Sigmoid colon (tissue), 7 donors: ENCODE data around the gene PLEKHM2. TPM values are rescaled to one million over a fixed set of nuclear protein-coding genes. Genes with fewer than 3 reads are reported as not detected.

ENCODE experiments used
- DNase-seq: peaks from one replicate; pipeline ENCODE4 v3.0.0-alpha.2; 2019
- H3K27ac ChIP-seq, 4 donors: fragments of 200-600 bp; sonication (generic); one replicate each; pipeline ENCODE4 v1.5.1; 2016 to 2019; ENCODE audit warnings: mild to moderate bottlenecking in 1 of 4
- H3K27me3 ChIP-seq, 3 donors: fragments of 200-600 bp; sonication (generic); one replicate each; pipeline ENCODE4 v1.5.1; 2019; ENCODE audit warnings: mild to moderate bottlenecking in 1 of 3
- H3K36me3 ChIP-seq, 4 donors: fragments of 200-600 bp; sonication (generic); one replicate each; pipeline ENCODE4 v1.5.1; 2016 to 2019
- H3K4me1 ChIP-seq, 4 donors: fragments of 200-600 bp; sonication (generic); one replicate each; pipeline ENCODE4 v1.5.1; 2017 to 2019
- H3K4me3 ChIP-seq, 4 donors: fragments of 200-600 bp; sonication (generic); one replicate each; pipeline ENCODE4 v1.5.1; 2017 to 2019; ENCODE audit warnings: mild to moderate bottlenecking in 2 of 4, moderate library complexity in 1 of 4
- H3K9me3 ChIP-seq, 4 donors: fragments of 200-600 bp in 3 of 4; sonication (generic) in 3 of 4; one replicate each; pipeline versions ENCODE4 v1.5.1 to v1.6.1; 2013 to 2019
- EP300 ChIP-seq, 4 donors: sonication (generic); formaldehyde crosslinking; IDR thresholded peaks; one replicate each; pipeline ENCODE4 v1.6.1; 2017; ENCODE audit warnings: antibody characterized with exemption in 4 of 4
- POLR2A ChIP-seq, 2 donors: fragments of 450-650 bp; IDR thresholded peaks; one replicate each; pipeline ENCODE4 v1.6.1; 2016; ENCODE audit warnings: antibody characterized with exemption in 2 of 2, mild to moderate bottlenecking in 2 of 2, moderate library complexity in 2 of 2
- POLR2AphosphoS5 ChIP-seq, 4 donors: sonication (generic); formaldehyde crosslinking; IDR thresholded peaks; one replicate each; pipeline ENCODE4 v1.6.1; 2017; ENCODE audit warnings: antibody characterized with exemption in 4 of 4
- WGBS, 2 donors: extraction: QIAGEN DNeasy Blood & Tissue Kit; methylation state at CpG; one replicate each; pipeline ENCODE4 v1.1.7; 2013; 5-methylcytosine and 5-hydroxymethylcytosine counted together
- intact Hi-C: fragments of 100-400 bp; cut with DNase I; formaldehyde crosslinking; loops from one replicate; pipeline ENCODE4 v1.15.1; 2023
- polyA plus RNA-seq, 3 donors: library from polyadenylated mRNA; stranded (reverse); fragments of 200-250 nt; gene quantifications; one replicate each; pipeline ENCODE4 v1.2.3, GENCODE V29; 2013
- total RNA-seq, 4 donors: library from RNA; depleted of rRNA; stranded (reverse); fragments of >200 nt; gene quantifications; one replicate each; pipeline ENCODE4 v1.1.0, GENCODE V29; 2016
- TF ChIP-seq, protein P1 (sequence below), 4 experiments: fragments of 450-650 bp in 3 of 4; fragments of 200-600 bp in 1 of 4; IDR thresholded peaks; one replicate each; pipeline ENCODE4 v1.5.1; 2016 to 2019; ENCODE audit warnings: antibody characterized with exemption in 4 of 4, mild to moderate bottlenecking in 3 of 4, moderate library complexity in 2 of 4
- donor health status: healthy with polysubstance abuse.
- donor health status: Bipolar disorder and iron deficiency.
- donor health status: healthy.

Gene PLEKHM2
- total and polyA plus RNA-seq, 7 donors: 19.8 to 49.6 (median 28.9) TPM

DNA sequence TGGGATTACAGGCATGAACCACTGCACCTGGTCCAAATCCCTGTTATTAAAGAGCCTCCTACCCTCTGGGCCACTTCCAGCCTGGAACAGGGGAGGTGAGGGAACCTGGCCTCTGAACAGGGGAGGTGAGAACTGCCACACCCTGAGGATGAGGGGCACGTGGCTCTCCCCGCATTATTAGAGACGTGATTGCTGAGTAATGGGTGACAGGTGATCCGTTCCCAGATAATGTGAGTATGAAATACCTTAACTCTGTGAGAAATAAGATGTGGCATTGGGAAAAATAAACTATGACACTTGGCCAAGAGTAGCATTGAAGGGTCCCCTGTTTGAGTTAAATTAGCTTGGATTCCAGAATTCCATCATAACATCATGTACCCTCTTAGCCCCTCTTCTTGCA, 38.3 kb downstream of the PLEKHM2 start:
- Histone ChIP-seq H3K27me3 (no peaks in the 10 kb centered on the region), H3K27ac (peak overlapping the region in 1 of 4 donors; percentile 12), H3K4me3 (no peak overlapping the region), H3K9me3 (no peaks in the 10 kb centered on the region), H3K4me1 (peaks cover 0 to 36% (median 25%) of the 10 kb centered on the region in 4 donors), H3K36me3 (peaks cover 21 to 88% (median 48%) of the 10 kb centered on the region in 4 donors)
- 90 to 96% methylated on average over 4 of the region's 4 CpGs for WGBS, 2 donors
- intact Hi-C loops: no loop called here
- DNase-seq: no peak
- no peak for TF ChIP-seq EP300 (IDR thresholded peaks at IDR 0.05)
- no peak for TF ChIP-seq POLR2A (IDR thresholded peaks at IDR 0.05)
- TF ChIP-seq POLR2AphosphoS5 (IDR thresholded peaks at IDR 0.05): no peak
- TF ChIP-seq, protein P1, sequence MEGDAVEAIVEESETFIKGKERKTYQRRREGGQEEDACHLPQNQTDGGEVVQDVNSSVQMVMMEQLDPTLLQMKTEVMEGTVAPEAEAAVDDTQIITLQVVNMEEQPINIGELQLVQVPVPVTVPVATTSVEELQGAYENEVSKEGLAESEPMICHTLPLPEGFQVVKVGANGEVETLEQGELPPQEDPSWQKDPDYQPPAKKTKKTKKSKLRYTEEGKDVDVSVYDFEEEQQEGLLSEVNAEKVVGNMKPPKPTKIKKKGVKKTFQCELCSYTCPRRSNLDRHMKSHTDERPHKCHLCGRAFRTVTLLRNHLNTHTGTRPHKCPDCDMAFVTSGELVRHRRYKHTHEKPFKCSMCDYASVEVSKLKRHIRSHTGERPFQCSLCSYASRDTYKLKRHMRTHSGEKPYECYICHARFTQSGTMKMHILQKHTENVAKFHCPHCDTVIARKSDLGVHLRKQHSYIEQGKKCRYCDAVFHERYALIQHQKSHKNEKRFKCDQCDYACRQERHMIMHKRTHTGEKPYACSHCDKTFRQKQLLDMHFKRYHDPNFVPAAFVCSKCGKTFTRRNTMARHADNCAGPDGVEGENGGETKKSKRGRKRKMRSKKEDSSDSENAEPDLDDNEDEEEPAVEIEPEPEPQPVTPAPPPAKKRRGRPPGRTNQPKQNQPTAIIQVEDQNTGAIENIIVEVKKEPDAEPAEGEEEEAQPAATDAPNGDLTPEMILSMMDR (IDR thresholded peaks at IDR 0.05): no peak

GRCh38 chr1:15722836-15723532, 38.9 kb downstream of the PLEKHM2 start:
- H3K27ac ChIP-seq: peak overlapping the region in 1 of 4 donors; percentile 12
- DNase-seq: no peak
- no peak for TF ChIP-seq EP300 (IDR thresholded peaks at IDR 0.05)
- TF ChIP-seq, protein P1 (IDR thresholded peaks at IDR 0.05): no peak
- no peak for TF ChIP-seq POLR2A (IDR thresholded peaks at IDR 0.05)
- TF ChIP-seq POLR2AphosphoS5 (IDR thresholded peaks at IDR 0.05): no peak
- H3K9me3 ChIP-seq: no peaks in the 10 kb centered on the region
- intact Hi-C loops: no loop called here
- WGBS, 2 donors: 91 to 96% methylated on average over 13 of the region's 13 CpGs
- no peak overlapping the region for H3K4me3 ChIP-seq
- H3K4me1 ChIP-seq: peaks cover 0 to 30% (median 19%) of the 10 kb centered on the region in 4 donors
- no peaks in the 10 kb centered on the region for H3K27me3 ChIP-seq
- peaks cover 27 to 89% (median 52%) of the 10 kb centered on the region in 4 donors for H3K36me3 ChIP-seq

DNA sequence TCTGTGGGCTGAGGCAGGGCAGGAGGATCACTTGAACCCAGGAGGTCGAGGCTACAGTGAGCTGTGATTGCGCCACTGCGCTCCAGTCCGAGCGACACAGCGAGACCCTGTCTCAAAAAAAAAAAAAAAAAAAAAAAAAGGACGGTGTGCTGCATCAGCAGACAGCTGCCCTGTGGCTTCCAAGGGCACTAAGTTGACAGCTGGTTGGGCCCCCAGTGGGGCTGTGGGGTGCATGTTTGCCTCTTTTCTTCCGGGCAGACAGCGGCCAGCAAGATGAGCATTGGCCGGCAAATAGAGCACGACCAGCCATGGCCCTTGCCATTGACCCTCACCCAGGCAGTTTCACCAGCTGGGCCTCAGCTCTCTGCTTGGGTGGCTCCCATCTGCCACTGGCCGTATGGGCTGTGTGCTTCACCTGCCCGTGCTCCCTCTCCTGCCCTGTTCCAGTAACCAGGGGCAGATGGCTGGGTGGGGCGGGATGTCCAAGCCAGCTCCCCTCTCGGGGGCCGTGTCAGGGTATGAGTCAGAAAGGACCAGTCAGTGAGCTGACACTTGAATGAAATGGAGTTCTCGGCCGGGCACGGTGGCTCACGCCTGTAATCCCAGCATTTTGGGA, 39.6 kb downstream of the PLEKHM2 start:
- intact Hi-C loops: no loop called here
- 89 to 95% methylated on average over 20 of the region's 20 CpGs for WGBS, 2 donors
- no peaks in the 10 kb centered on the region for H3K27me3 ChIP-seq
- no peaks in the 10 kb centered on the region for H3K9me3 ChIP-seq
- TF ChIP-seq, protein P1 (IDR thresholded peaks at IDR 0.05): no peak
- TF ChIP-seq POLR2AphosphoS5 (IDR thresholded peaks at IDR 0.05) (no peak), EP300 (IDR thresholded peaks at IDR 0.05) (no peak), POLR2A (IDR thresholded peaks at IDR 0.05) (no peak)
- H3K4me3 ChIP-seq: no peak overlapping the region
- peaks cover 34 to 93% (median 56%) of the 10 kb centered on the region in 4 donors for H3K36me3 ChIP-seq
- peaks cover 0 to 23% (median 12%) of the 10 kb centered on the region in 4 donors for H3K4me1 ChIP-seq
- no peak for DNase-seq
- H3K27ac ChIP-seq: no peak overlapping the region

DNA sequence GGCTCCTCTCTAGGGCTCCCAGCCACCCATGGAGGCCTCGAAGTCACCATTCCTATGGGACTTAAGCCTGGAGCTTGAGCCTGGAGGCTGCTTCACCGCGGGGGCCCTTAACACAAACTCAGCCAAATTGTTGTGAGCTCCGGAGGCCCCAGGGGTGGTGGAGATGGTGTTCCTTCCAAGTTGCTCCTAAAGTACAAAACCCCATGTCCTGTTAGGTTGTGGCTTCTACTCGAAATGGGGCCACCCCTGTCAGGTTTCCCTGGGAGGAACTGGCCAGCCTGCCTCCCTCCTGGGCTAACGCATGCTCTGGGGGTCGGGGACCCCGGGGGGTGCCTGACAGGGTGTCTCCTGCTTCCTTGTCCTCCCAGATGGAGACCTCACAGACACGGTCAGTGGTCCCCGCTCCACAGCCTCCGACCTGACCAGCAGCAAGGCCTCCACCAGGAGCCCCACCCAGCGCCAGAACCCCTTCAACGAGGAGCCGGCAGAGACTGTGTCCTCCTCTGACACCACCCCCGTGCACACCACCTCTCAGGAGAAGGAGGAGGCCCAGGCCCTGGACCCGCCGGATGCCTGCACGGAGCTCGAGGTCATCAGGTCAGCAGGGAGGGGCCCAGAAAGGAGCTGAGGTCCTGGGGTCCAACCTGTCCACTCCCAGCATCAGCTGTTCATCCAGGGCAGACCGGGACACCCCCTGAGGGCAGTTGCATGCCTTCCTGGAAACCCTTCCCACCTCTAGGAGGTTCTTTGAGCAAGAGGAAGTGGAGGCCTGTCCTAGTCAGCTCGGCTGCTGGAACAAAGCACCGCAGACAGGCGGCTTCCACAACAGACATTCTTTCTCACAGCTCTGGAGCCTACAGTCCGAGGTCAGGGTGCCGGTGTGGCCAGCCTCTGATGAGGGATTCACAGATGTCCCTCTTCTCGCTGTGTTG, 41.1 kb downstream of the PLEKHM2 start:
- H3K36me3 ChIP-seq: peaks cover 45 to 93% (median 58%) of the 10 kb centered on the region in 4 donors
- no peaks in the 10 kb centered on the region for H3K9me3 ChIP-seq
- H3K27ac ChIP-seq: no peak overlapping the region
- H3K4me3 ChIP-seq: no peak overlapping the region
- no peak for DNase-seq
- intact Hi-C loops: no loop called here
- no peaks in the 10 kb centered on the region for H3K27me3 ChIP-seq
- WGBS, 2 donors: 89% methylated on average over 26 of the region's 26 CpGs
- H3K4me1 ChIP-seq: peaks cover 0 to 11% (median 4%) of the 10 kb centered on the region in 4 donors
- TF ChIP-seq, protein P1 (IDR thresholded peaks at IDR 0.05): no peak
- TF ChIP-seq POLR2AphosphoS5 (IDR thresholded peaks at IDR 0.05): no peak
- TF ChIP-seq EP300 (IDR thresholded peaks at IDR 0.05): no peak
- no peak for TF ChIP-seq POLR2A (IDR thresholded peaks at IDR 0.05)
